ENCODE data around the gene ROBO2.

GRCh38 chr3:77539677-77540076 is 499.8 kb downstream of the ROBO2 start:
- TF ChIP-seq EZH2 (IDR thresholded peaks at IDR 0.05; ENCODE audit: borderline replicate concordance, insufficient read depth, low read length, poor library complexity, severe bottlenecking) (no peak), REST (IDR thresholded peaks at IDR 0.05; ENCODE audit: borderline replicate concordance) (no peak), RAD21 (conservative IDR thresholded peaks at IDR 0.05) (no peak), TAF1 (IDR thresholded peaks at IDR 0.05; ENCODE audit: low read depth) (no peak)
- TF ChIP-seq, protein P1, sequence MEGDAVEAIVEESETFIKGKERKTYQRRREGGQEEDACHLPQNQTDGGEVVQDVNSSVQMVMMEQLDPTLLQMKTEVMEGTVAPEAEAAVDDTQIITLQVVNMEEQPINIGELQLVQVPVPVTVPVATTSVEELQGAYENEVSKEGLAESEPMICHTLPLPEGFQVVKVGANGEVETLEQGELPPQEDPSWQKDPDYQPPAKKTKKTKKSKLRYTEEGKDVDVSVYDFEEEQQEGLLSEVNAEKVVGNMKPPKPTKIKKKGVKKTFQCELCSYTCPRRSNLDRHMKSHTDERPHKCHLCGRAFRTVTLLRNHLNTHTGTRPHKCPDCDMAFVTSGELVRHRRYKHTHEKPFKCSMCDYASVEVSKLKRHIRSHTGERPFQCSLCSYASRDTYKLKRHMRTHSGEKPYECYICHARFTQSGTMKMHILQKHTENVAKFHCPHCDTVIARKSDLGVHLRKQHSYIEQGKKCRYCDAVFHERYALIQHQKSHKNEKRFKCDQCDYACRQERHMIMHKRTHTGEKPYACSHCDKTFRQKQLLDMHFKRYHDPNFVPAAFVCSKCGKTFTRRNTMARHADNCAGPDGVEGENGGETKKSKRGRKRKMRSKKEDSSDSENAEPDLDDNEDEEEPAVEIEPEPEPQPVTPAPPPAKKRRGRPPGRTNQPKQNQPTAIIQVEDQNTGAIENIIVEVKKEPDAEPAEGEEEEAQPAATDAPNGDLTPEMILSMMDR (IDR thresholded peaks at IDR 0.05; ENCODE audit: poor library complexity, severe bottlenecking), result no peak
